ENCODE results near the gene OR8J1. TPM values are rescaled to one million over a fixed set of nuclear protein-coding genes. Genes with fewer than 3 reads are reported as not detected.
"Not testable (repeated sequence)": the region's sequence is repeated elsewhere in the genome, so short reads cannot be mapped to it uniquely, and the experiment has no call there.

Gene OR8J1
- total RNA-seq, 1 donor from 2014 or later = not detected

DNA sequence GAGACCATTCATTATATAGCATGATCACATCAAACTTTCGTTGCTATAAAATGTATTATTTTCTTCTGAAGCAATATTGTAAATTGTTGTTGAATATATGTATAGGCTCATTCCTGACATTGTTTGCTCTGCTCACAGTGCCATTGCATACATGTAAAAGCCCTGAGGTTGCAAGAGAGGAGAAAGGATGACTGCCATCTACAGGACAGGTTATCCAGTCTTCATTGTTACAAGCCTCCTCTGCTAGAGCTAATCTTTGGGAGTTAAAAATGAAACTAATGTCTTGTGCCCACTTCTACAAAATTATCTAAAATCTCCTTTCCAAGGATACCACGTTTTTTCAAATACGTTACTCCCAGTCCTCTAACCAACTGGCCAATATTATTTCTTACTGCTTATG, 42.0 kb downstream of the OR8J1 start:
- Mint-ChIP-seq H3K4me3 (no peak overlapping the region), H3K9me3 (no peaks in the 10 kb centered on the region), H3K4me1 (no peaks in the 10 kb centered on the region), H3K27ac (ENCODE audit: unreplicated experiment) (no peak overlapping the region), H3K27me3 (ENCODE audit: low read depth) (no peaks in the 10 kb centered on the region), H3K36me3 (ENCODE audit: low read depth) (no peaks in the 10 kb centered on the region)
- TF ChIP-seq, protein P1, sequence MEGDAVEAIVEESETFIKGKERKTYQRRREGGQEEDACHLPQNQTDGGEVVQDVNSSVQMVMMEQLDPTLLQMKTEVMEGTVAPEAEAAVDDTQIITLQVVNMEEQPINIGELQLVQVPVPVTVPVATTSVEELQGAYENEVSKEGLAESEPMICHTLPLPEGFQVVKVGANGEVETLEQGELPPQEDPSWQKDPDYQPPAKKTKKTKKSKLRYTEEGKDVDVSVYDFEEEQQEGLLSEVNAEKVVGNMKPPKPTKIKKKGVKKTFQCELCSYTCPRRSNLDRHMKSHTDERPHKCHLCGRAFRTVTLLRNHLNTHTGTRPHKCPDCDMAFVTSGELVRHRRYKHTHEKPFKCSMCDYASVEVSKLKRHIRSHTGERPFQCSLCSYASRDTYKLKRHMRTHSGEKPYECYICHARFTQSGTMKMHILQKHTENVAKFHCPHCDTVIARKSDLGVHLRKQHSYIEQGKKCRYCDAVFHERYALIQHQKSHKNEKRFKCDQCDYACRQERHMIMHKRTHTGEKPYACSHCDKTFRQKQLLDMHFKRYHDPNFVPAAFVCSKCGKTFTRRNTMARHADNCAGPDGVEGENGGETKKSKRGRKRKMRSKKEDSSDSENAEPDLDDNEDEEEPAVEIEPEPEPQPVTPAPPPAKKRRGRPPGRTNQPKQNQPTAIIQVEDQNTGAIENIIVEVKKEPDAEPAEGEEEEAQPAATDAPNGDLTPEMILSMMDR (conservative IDR thresholded peaks at IDR 0.05) = no peak
- no peak for DNase-seq (ENCODE audit: low read depth, low spot score)

DNA sequence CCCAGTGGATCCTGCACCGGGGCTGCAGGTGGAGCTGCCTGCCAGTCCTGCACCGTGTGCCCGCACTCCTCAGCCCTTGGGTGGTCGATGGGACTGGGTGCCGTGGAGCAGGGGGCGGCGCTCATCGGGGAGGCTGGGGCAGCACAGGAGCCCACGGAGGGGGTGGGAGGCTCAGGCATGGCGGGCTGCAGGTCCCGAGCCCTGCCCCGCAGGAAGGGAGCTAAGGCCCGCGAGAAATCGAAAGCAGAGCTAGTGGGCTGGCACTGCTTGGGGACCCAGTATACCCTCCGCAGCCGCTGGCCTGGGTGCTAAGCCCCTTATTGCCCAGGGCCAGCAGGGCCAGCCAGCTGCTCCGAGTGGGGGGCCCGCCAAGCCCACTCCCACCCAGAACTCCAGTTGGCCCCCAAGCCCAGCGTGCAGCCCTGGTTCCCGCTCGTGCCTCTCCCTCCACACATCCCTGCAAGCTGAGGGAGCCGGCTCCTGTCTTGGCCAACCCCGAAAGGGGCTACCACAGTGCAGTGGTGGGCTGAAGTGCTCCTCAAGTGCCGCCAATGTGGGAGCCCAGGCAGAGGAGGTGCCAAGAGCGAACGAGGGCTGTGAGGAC, 47.9 kb downstream of the OR8J1 start:
- DNase-seq (ENCODE audit: low read depth, low spot score); H3K4me3 Mint-ChIP-seq; H3K36me3 Mint-ChIP-seq (ENCODE audit: low read depth); H3K27ac Mint-ChIP-seq (ENCODE audit: unreplicated experiment); H3K4me1 Mint-ChIP-seq; H3K9me3 Mint-ChIP-seq; H3K27me3 Mint-ChIP-seq (ENCODE audit: low read depth): not testable (repeated sequence)

DNA sequence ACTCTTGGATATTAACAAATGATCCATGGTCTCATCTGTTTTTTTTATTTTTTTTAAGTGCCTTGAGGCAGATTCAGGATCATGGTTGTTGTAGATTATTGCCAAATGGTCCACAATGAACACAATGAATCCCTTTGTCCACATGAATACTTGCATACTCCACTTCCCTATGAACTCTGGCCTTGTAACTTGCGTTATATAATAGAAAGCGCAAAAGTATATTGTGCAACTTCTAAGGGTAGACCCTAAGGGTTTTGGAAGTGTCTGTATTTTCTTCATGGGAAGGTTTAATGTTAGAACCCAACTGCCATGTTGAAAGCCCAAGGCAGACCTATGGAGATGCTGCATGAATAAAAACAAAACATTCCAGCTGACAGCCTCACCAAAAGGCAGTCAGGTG, 50.3 kb downstream of the OR8J1 start:
- Mint-ChIP-seq H3K27ac (ENCODE audit: unreplicated experiment) (no peak overlapping the region), H3K4me3 (no peak overlapping the region)

DNA sequence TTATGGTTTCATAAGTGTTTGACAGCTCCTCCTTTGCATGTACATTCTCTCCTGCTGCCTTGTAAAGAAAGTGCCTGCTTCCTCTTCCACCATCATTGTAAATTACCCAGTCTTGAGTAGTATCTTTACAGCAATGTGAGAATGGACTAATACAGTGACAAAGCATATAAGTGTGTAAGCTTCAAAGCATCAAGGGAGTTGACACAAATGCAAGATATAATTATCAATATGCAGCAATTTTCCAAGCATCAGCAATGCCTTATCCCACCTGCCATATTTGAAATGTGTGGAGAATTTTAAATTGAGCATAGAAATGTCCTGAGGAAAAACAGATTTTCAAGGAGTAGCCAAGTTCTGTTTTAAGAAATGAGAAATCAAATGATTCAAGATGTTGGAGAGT, 56.7 kb downstream of the OR8J1 start:
- TF ChIP-seq, protein P1 (conservative IDR thresholded peaks at IDR 0.05) = no peak
- no peaks in the 10 kb centered on the region for H3K27me3 Mint-ChIP-seq (ENCODE audit: low read depth)
- H3K4me1 Mint-ChIP-seq = no peaks in the 10 kb centered on the region
- H3K9me3 Mint-ChIP-seq = peaks cover 2% of the 10 kb centered on the region
- H3K4me3 Mint-ChIP-seq = no peak overlapping the region
- no peak overlapping the region for H3K27ac Mint-ChIP-seq (ENCODE audit: unreplicated experiment)
- no peaks in the 10 kb centered on the region for H3K36me3 Mint-ChIP-seq (ENCODE audit: low read depth)
- DNase-seq (ENCODE audit: low read depth, low spot score) = no peak

More for the DNA sequence above, 50.3 kb downstream of the OR8J1 start:
- Mint-ChIP-seq H3K36me3 (ENCODE audit: low read depth) (peaks cover 2% of the 10 kb centered on the region), H3K4me1 (no peaks in the 10 kb centered on the region), H3K27me3 (ENCODE audit: low read depth) (no peaks in the 10 kb centered on the region), H3K9me3 (no peaks in the 10 kb centered on the region)
- DNase-seq (ENCODE audit: low read depth, low spot score) = no peak
- TF ChIP-seq, protein P1 (conservative IDR thresholded peaks at IDR 0.05) = no peak

Other genes starting within 250 kb of the OR8J1 start
- gene OR8H3, start 231.9 kb upstream of the OR8J1 start, total RNA-seq = not detected in 2 replicates
- gene OR8J3, start 214.1 kb upstream of the OR8J1 start, total RNA-seq = not detected in 2 replicates
- not detected in 2 replicates for gene OR8K5, start 194.0 kb upstream of the OR8J1 start, total RNA-seq
- not detected in 2 replicates for gene OR5J2, start 177.7 kb upstream of the OR8J1 start, total RNA-seq
- gene OR5T2, start 120.0 kb upstream of the OR8J1 start, total RNA-seq = not detected in 2 replicates
- not detected in 2 replicates for gene OR5T3, start 102.0 kb upstream of the OR8J1 start, total RNA-seq
- gene OR5T1, start 80.1 kb upstream of the OR8J1 start, total RNA-seq = not detected in 2 replicates
- not detected in 2 replicates for gene OR8H1, start 62.0 kb upstream of the OR8J1 start, total RNA-seq
- not detected in 2 replicates for gene OR8K3, start 39.1 kb upstream of the OR8J1 start, total RNA-seq
- not detected in 2 replicates for gene OR8K1, start 8.3 kb upstream of the OR8J1 start, total RNA-seq
- gene OR8U1, start 21.3 kb downstream of the OR8J1 start, total RNA-seq = not detected in 2 replicates
- not detected in 2 replicates for gene OR5AL1, start 58.4 kb downstream of the OR8J1 start, total RNA-seq
- gene OR5M3, start 119.1 kb downstream of the OR8J1 start, total RNA-seq = not detected in 2 replicates
- gene OR5M8, start 137.1 kb downstream of the OR8J1 start, total RNA-seq = not detected in 2 replicates
- gene OR5M11, start 189.0 kb downstream of the OR8J1 start, total RNA-seq = not detected in 2 replicates
- gene OR5M10, start 223.4 kb downstream of the OR8J1 start, total RNA-seq = not detected in 2 replicates